HepG2 (cell line): Measurements from ENCODE around the gene PKMYT1. TPM values are rescaled to one million over a fixed set of nuclear protein-coding genes. Genes with fewer than 3 reads are reported as not detected.

Source experiments
- ELF1 ChIP-seq: sonication (generic); formaldehyde crosslinking; IDR thresholded peaks from 2 replicates; pipeline ENCODE4 v1.4.0; 2020; ENCODE audit warnings: missing genetic modification reagents
- KAT2B ChIP-seq: fragments of 150-350 bp; IDR thresholded peaks from 2 replicates; pipeline ENCODE4 v1.6.1; 2014; ENCODE audit warnings: low read depth, low read length, borderline replicate concordance
- MAF1 ChIP-seq: sonication (generic); formaldehyde crosslinking; IDR thresholded peaks from 2 replicates; pipeline ENCODE4 v1.5.0; 2020; ENCODE audit warnings: missing genetic modification reagents, borderline replicate concordance
- MBNL3 ChIP-seq: fragments of 250-450 bp; sonication (Bioruptor Pico); conservative IDR thresholded peaks from 2 replicates; pipeline ENCODE4 v1.8.0; 2022; ENCODE audit warnings: mild to moderate bottlenecking, inconsistent platforms
- MEIS2 ChIP-seq: sonication (generic); formaldehyde crosslinking; IDR thresholded peaks from 2 replicates; pipeline ENCODE4 v1.9.0; 2021; ENCODE audit warnings: mild to moderate bottlenecking, missing genetic modification reagents
- NFAT5 ChIP-seq: sonication (generic); formaldehyde crosslinking; IDR thresholded peaks from 2 replicates; pipeline ENCODE4 v1.4.0; 2020; ENCODE audit warnings: missing genetic modification reagents
- SP5 ChIP-seq: IDR thresholded peaks from 2 replicates; pipeline ENCODE4 v1.6.1; 2016; ENCODE audit warnings: low read depth, borderline replicate concordance
- TCF7L2 ChIP-seq: IDR thresholded peaks from 2 replicates; pipeline ENCODE4 v1.6.1; 2011; ENCODE audit warnings: mild to moderate bottlenecking, low read depth, low read length, moderate library complexity
- ZHX2 ChIP-seq, 2 experiments: sonication (generic) in 1 of 2; formaldehyde crosslinking in 1 of 2; IDR thresholded peaks; 2 replicates each; pipeline versions ENCODE4 v1.6.1 to v1.9.0; 2014 to 2022; ENCODE audit warnings: antibody characterized with exemption in 1 of 2, borderline replicate concordance in 1 of 2, inconsistent platforms in 1 of 2, low read depth in 1 of 2, missing genetic modification reagents in 1 of 2
- ZNF17 ChIP-seq: sonication (generic); formaldehyde crosslinking; IDR thresholded peaks from 2 replicates; pipeline ENCODE4 v1.5.0; 2020; ENCODE audit warnings: mild to moderate bottlenecking, missing genetic modification reagents
- ZNF878 ChIP-seq: sonication (generic); formaldehyde crosslinking; IDR thresholded peaks from 2 replicates; pipeline ENCODE4 v1.8.1; 2023; ENCODE audit warnings: mild to moderate bottlenecking, missing genetic modification reagents, moderate library complexity
- polyA plus RNA-seq, 8 experiments: library from polyadenylated mRNA; depleted of rRNA in 3 of 8; stranded (reverse) in 7 of 8; unstranded in 1 of 8; fragments of >200 nt; fragmentation: Illumina TruSeq in 4 of 8; extraction: Trizol in 4 of 8; gene quantifications; 2 replicates each; pipeline versions ENCODE4 v1.2.1 to v1.2.3, GENCODE V29; 2011 to 2016; ENCODE audit warnings: low read depth in 4 of 8, missing spikeins in 1 of 8, mixed read lengths in 1 of 8; ENCODE audit not compliant: insufficient read depth in 1 of 8
- total RNA-seq, 5 experiments: library from RNA; depleted of rRNA; stranded (reverse); fragments of >200 nt; fragmentation: Illumina TruSeq; extraction: Trizol; gene quantifications; 2 replicates each; pipeline ENCODE4 v1.2.3, GENCODE V29; 2016; ENCODE audit warnings: low read depth in 1 of 5
- TF ChIP-seq, protein P1 (sequence below): IDR thresholded peaks from 2 replicates; pipeline ENCODE4 v1.6.1; 2016; ENCODE audit warnings: low read depth

The PKMYT1 gene
- total and polyA plus RNA-seq, 2 of the 13 experiments (the other 11 are each of a cell fraction or from before 2014, with no cell fraction given): 7.0 to 27.8 TPM

DNA sequence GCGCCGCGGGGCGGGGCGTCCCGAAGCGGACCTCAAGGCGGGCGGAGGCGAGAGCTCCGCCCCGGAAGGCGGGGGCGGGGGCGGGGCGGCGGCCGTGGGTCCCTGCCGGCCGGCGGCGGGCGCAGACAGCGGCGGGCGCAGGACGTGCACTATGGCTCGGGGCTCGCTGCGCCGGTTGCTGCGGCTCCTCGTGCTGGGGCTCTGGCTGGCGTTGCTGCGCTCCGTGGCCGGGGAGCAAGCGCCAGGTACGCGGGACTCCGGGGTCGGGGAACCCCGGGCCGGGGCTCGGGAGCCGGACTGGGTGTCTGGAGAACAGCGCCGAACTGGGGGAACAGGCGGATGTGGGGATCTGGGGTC lies 40.0 kb upstream of the PKMYT1 start, which contains the start of gene TNFRSF12A (continued):
- TF ChIP-seq NFAT5 (CRISPR knock-in tag) (0 out of 2 replicates have a peak, but pooled peaks have one; percentile 35), MEIS2 (CRISPR knock-in tag) (peak; percentile 83), ZNF17 (CRISPR knock-in tag) (no peak), ZNF878 (CRISPR knock-in tag) (no peak), ZHX2 (IDR thresholded peaks at IDR 0.05; ENCODE audit: low read depth) (no peak), ZHX2 (CRISPR knock-in tag; IDR thresholded peaks at IDR 0.05; ENCODE audit: borderline replicate concordance) (no peak), MBNL3 (CRISPR knock-in tag) (no peak), ELF1 (CRISPR knock-in tag) (no peak), TCF7L2 (no peak), SP5 (peak; percentile 33; the same call in 1 of the 2 replicates), MAF1 (CRISPR knock-in tag) (no peak), KAT2B (no peak)
- TF ChIP-seq, protein P1, sequence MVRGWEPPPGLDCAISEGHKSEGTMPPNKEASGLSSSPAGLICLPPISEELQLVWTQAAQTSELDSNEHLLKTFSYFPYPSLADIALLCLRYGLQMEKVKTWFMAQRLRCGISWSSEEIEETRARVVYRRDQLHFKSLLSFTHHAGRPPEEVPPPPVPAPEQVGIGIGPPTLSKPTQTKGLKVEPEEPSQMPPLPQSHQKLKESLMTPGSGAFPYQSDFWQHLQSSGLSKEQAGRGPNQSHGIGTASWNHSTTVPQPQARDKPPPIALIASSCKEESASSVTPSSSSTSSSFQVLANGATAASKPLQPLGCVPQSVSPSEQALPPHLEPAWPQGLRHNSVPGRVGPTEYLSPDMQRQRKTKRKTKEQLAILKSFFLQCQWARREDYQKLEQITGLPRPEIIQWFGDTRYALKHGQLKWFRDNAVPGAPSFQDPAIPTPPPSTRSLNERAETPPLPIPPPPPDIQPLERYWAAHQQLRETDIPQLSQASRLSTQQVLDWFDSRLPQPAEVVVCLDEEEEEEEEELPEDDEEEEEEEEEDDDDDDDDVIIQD (CRISPR knock-in tag): no peak
